PC-9 (cell line): ENCODE results near the gene PDPR. TPM values are rescaled to one million over a fixed set of nuclear protein-coding genes. Genes with fewer than 3 reads are reported as not detected.
"Not testable (repeated sequence)": the region's sequence is repeated elsewhere in the genome, so short reads cannot be mapped to it uniquely, and the experiment has no call there.

Source experiments
- BruUV-seq: library from RNA; stranded (reverse); fragments of 400-500 nt; replicated peaks from 2 replicates; lab custom pipeline; 2021; lab: Mats Ljungman, UMichigan
- CTCF ChIA-PET: fragments of 300-600 bp; sonication (Branson Sonifier 250); formaldehyde crosslinking; loops from one replicate; lab custom pipeline; 2022; ENCODE audit warnings: antibody characterized with exemption; lab: Charles Lee
- POLR2A ChIA-PET: fragments of 300-600 bp; sonication (Branson Sonifier 250); formaldehyde crosslinking; loops from one replicate; lab custom pipeline; 2022; ENCODE audit warnings: antibody characterized with exemption; ENCODE audit not compliant: unreplicated experiment; lab: Charles Lee
- DNase-seq, 2 experiments: peaks; one replicate each; pipeline versions ENCODE4 v3.0.0 to v3.0.0-alpha.2; 2015 to 2022; ENCODE audit warnings: mixed read lengths in 1 of 2
- H2AFZ ChIP-seq: fragments of 200-600 bp; sonication (generic); 2 replicates; pipeline ENCODE4 v1.8.1; 2017; ENCODE audit warnings: antibody characterized with exemption
- H3F3A ChIP-seq: fragments of 200-600 bp; sonication (generic); 2 replicates; pipeline ENCODE4 v1.8.1; 2017; ENCODE audit warnings: antibody characterized with exemption, mild to moderate bottlenecking, low read depth; ENCODE audit not compliant: insufficient read depth
- H3K27ac ChIP-seq: fragments of 200-600 bp; sonication (generic); 2 replicates; pipeline ENCODE4 v1.6.1; 2016; ENCODE audit warnings: mixed run types
- H3K27me3 ChIP-seq: fragments of 200-600 bp; sonication (generic); 2 replicates; pipeline ENCODE4 v1.6.1; 2016; ENCODE audit warnings: low read depth, mixed run types; ENCODE audit not compliant: insufficient read depth
- H3K36me3 ChIP-seq: fragments of 200-600 bp; sonication (generic); 2 replicates; pipeline ENCODE4 v1.6.1; 2016; ENCODE audit warnings: low read depth, mixed run types
- H3K4me1 ChIP-seq: fragments of 200-600 bp; sonication (generic); replicated peaks from 2 replicates; pipeline ENCODE4 v1.6.1; 2016; ENCODE audit warnings: mixed run types; ENCODE audit not compliant: insufficient read depth
- H3K4me2 ChIP-seq: fragments of 200-600 bp; sonication (generic); 2 replicates; pipeline ENCODE4 v1.6.1; 2017; ENCODE audit warnings: mixed run types
- H3K4me3 ChIP-seq: fragments of 200-600 bp; sonication (generic); 2 replicates; pipeline ENCODE4 v1.6.1; 2016; ENCODE audit warnings: mixed run types
- H3K79me2 ChIP-seq: fragments of 200-600 bp; sonication (generic); 2 replicates; pipeline ENCODE4 v1.6.1; 2017; ENCODE audit warnings: low read depth, mixed run types
- H3K9me2 ChIP-seq: fragments of 200-600 bp; sonication (generic); 2 replicates; pipeline ENCODE4 v1.8.1; 2017; ENCODE audit warnings: mild to moderate bottlenecking; ENCODE audit not compliant: insufficient read depth
- H3K9me3 ChIP-seq: fragments of 200-600 bp; sonication (generic); 2 replicates; pipeline ENCODE4 v1.8.1; 2016; ENCODE audit warnings: low read depth; ENCODE audit not compliant: insufficient read depth
- H4K20me1 ChIP-seq: fragments of 200-600 bp; sonication (generic); 2 replicates; pipeline ENCODE4 v1.8.1; 2017; ENCODE audit not compliant: insufficient read depth
- CTCF ChIP-seq: fragments of 200-600 bp; sonication (generic); conservative IDR thresholded peaks from 2 replicates; pipeline ENCODE4 v1.6.1; 2017; ENCODE audit warnings: mixed run types, antibody characterized with exemption, mild to moderate bottlenecking, moderate library complexity
- EZH2 ChIP-seq: fragments of 200-600 bp; sonication (generic); IDR thresholded peaks from 2 replicates; pipeline ENCODE4 v1.8.0; 2017; ENCODE audit warnings: antibody characterized with exemption, low read depth
- intact Hi-C: fragments of 100-400 bp; cut with micrococcal nuclease; formaldehyde crosslinking; loops from one replicate; pipeline ENCODE4 v1.10.0; 2022; ENCODE audit not compliant: unreplicated experiment
- total RNA-seq: library from RNA; stranded (reverse); gene quantifications from 2 replicates; pipeline ENCODE4 v1.2.3, GENCODE V29; 2021

Gene PDPR
- total RNA-seq, 1 experiment from 2014 or later: 48.8 TPM

- H3K27me3 ChIP-seq, H3K9me2 ChIP-seq, POLR2A ChIA-PET, intact Hi-C loops, H3K4me2 ChIP-seq, H3K4me1 ChIP-seq, H4K20me1 ChIP-seq, H3K27ac ChIP-seq, H3F3A ChIP-seq, CTCF ChIA-PET, H3K4me3 ChIP-seq, DNase-seq, BruUV-seq, H2AFZ ChIP-seq, H3K9me3 ChIP-seq, H3K79me2 ChIP-seq: not testable (repeated sequence)
- peaks cover 36% of the 10 kb centered on the region for H3K36me3 ChIP-seq
Measured at GRCh38 chr16:70147853-70148252, 33.7 kb downstream of the PDPR start.

- CTCF ChIA-PET, POLR2A ChIA-PET: not testable (repeated sequence)
Measured at GRCh38 chr16:70148453-70148852, 34.3 kb downstream of the PDPR start.

GRCh38 chr16:70149296-70149695 is 35.2 kb downstream of the PDPR start:
- H3K9me3 ChIP-seq, H3K4me3 ChIP-seq, POLR2A ChIA-PET, H3K79me2 ChIP-seq, BruUV-seq, H4K20me1 ChIP-seq, intact Hi-C loops, H3K27ac ChIP-seq, H3K4me2 ChIP-seq, H3K4me1 ChIP-seq, DNase-seq, H3K9me2 ChIP-seq, H3K27me3 ChIP-seq, H2AFZ ChIP-seq, H3F3A ChIP-seq: not testable (repeated sequence)
- H3K36me3 ChIP-seq: peaks cover 39% of the 10 kb centered on the region
- CTCF ChIA-PET: interaction anchor here (0.6 kb wide), 1 partner anchor 26 kb away, joined by 6 read pairs; no protein-coding TSS in a partner anchor

More at GRCh38 chr16:70148453-70148852, 34.3 kb downstream of the PDPR start:
- H3K27me3 ChIP-seq, H3K4me3 ChIP-seq, H3K4me1 ChIP-seq, H2AFZ ChIP-seq, intact Hi-C loops, H3F3A ChIP-seq, H3K9me3 ChIP-seq, H3K27ac ChIP-seq, H3K79me2 ChIP-seq, H3K4me2 ChIP-seq, H4K20me1 ChIP-seq, H3K9me2 ChIP-seq, DNase-seq, BruUV-seq: not testable (repeated sequence)
- H3K36me3 ChIP-seq: peaks cover 38% of the 10 kb centered on the region

GRCh38 chr16:70151391-70151790 is 37.3 kb downstream of the PDPR start:
- no peak for DNase-seq
- no peaks in the 10 kb centered on the region for H4K20me1 ChIP-seq
- no peak overlapping the region for H2AFZ ChIP-seq
- H3K27me3 ChIP-seq: no peaks in the 10 kb centered on the region
- no peaks in the 10 kb centered on the region for H3K9me2 ChIP-seq
- H3K36me3 ChIP-seq: peaks cover 38% of the 10 kb centered on the region
- POLR2A ChIA-PET: no interaction called here
- no peaks in the 10 kb centered on the region for H3K79me2 ChIP-seq
- BruUV-seq: no TSS peak
- intact Hi-C loops: no loop called here
- no peak overlapping the region for H3K27ac ChIP-seq
- CTCF ChIA-PET: no interaction called here
- H3F3A ChIP-seq: no peaks in the 10 kb centered on the region; the same call in 1 of the 2 replicates
- no peaks in the 10 kb centered on the region for H3K9me3 ChIP-seq
- H3K4me3 ChIP-seq: no peak overlapping the region
- no peak overlapping the region for H3K4me2 ChIP-seq
- no peaks in the 10 kb centered on the region for H3K4me1 ChIP-seq
- TF ChIP-seq CTCF (no peak), EZH2 (no peak)
